8988T (cell line): ENCODE data around the gene HIPK2.
"Not testable (repeated sequence)": the region's sequence is repeated elsewhere in the genome, so short reads cannot be mapped to it uniquely, and the experiment has no call there.

Experiments used
- DNase-seq: peaks from one replicate; pipeline ENCODE4 v3.0.0; 2011

The HIPK2 gene

DNA sequence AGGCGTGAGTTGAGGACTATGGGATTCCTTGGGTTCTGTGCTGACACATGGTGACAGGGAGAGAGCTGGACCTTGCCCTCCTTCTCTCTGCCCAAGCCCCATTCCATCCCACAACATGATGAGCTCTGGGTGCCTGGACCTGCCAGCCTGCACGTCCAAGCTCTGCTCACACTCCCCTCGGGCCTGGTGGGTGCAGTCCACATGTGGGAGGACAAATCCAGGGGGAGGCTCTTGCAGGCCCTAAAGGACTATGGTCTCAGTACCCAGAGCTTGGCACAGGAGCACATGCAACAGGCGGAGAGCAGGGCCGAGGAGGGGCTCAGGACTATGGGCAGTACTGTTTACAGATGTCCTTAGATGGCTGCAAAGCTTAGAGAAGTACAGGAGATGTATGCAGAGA lies 162.9 kb downstream of the HIPK2 start:
- DNase-seq, result no peak

GRCh38 chr7:139613971-139614411 lies 163.8 kb downstream of the HIPK2 start:
- no peak for DNase-seq

DNA sequence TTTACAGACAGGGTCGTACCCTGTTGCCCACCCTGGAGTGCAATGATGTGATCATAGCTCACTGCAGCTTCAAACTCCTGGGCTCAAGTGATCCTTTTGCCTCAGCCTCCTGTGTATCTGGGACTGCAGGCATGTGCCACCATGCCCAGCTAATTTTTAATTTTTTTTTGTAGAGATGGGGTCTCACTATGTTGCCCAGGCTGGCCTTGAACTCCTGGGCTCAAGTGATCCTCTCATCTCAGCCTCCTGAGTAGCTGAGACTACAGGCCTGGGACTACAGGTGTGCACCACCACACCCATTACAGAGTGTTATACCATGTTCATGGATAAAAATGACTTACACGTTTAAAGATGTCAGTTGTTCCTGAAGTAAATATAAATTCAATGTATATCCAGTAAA lies 166.2 kb downstream of the HIPK2 start:
- DNase-seq, result not testable (repeated sequence)

DNA sequence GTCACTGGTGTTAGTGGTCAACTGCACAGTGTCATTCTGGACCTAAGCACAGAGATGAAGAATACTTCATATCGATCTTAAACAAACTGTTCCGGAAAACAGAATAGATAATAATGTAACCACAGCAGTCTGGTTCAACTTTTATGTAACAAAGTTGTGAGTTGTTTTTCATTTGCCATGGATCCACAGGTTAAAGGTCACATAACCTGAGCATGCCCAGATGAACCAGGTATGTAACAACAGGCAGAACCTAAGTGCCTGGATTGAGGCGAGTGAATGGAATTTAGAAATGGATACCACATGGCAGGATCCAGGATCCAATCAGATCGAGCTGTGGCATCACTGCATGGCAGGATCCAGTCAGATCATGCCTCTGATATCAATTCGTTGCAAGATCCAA lies 167.2 kb downstream of the HIPK2 start:
- DNase-seq, result no peak

DNA sequence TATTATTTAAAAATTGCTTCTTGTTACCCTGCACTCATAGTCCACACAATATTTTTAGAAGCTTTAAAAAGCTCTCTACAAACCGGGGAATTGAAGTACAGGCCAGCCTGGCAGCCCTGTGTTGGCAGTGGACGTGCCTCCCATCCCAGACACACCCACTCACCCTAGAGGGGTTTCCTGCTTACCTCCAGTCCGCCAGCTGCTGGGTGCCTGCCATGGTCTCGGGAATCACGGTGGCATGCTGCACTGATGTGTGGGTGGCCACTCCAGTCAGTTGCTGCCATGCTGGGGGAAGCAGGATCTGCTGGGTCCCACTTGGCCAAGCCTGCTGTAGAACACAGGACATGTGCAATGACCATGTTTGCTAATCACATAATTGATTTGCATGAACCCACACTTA lies 173.9 kb downstream of the HIPK2 start:
- no peak for DNase-seq

DNA sequence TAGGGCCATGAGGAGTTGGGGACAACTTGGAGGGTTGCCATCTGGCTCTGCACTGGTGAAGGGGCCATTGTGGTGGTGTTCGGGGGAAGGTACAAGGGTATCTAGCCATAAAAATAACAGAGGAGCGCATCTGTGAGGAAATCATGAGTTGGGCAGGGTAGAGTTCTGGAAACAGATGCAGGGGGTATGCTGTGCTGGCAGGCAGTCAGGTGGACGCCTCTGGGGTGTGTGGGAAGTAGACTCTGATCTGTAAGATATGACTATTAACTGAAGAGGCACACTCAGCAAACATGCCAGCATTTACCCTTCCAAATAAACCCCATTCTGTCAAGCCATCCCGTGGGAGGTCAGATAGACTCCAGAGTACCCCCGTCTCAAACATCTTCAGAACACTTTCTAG lies 174.5 kb downstream of the HIPK2 start:
- no peak for DNase-seq

DNA sequence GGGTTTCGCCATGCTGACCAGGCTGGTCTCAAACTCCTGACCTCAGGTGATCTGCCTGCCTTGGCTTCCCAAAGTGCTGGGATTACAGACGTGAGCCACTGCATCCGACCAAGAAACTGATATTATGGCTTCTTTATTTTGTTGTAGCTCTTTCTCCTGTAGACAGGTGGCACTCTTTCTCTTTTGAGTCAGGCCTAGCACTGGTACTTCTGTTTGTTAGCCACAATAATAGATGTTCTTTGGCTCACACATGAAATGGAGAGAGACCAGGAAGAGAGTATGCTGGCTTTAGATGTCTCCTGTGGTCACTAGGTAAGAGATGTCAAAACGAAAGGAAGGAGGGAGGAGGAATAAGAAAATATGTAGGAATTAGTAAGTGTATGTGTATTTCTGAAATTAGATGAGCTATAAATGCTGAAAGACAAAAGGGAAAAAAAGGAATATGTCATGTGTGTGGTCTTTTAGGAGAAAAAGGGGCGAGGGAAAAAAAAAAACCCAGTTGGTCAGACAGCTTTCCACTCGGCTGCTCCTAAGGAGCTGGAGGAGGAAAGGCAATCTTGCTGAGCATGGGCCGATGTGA lies 175.6 kb downstream of the HIPK2 start:
- no peak for DNase-seq

- DNase-seq, result no peak
These were observed 176.6 kb downstream of the HIPK2 start for GRCh38 chr7:139601176-139601575.

DNA sequence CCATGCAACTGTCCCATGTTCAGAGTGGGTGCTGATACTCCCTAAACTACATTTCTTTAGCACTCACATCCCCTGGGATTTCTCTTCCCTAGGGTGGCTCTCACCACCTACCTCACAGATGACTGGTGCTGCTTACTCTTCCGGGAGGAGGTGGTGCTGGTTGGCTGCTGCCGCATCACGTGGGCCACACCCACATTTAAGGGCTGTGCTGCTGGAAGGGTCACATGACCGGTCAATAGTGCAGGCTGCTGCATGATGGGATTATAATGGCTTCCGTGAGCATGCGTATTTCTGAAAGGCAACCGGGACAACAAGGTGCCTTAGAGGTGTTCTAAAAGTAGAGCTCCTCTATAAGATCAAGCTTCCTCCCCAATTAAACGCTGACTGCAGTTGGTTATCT lies 177.5 kb downstream of the HIPK2 start:
- DNase-seq, result no peak

- no peak for DNase-seq
These were observed 179.2 kb downstream of the HIPK2 start for GRCh38 chr7:139598642-139599041.

- no peak for DNase-seq
These were observed 180.8 kb downstream of the HIPK2 start for GRCh38 chr7:139597028-139597427.

DNA sequence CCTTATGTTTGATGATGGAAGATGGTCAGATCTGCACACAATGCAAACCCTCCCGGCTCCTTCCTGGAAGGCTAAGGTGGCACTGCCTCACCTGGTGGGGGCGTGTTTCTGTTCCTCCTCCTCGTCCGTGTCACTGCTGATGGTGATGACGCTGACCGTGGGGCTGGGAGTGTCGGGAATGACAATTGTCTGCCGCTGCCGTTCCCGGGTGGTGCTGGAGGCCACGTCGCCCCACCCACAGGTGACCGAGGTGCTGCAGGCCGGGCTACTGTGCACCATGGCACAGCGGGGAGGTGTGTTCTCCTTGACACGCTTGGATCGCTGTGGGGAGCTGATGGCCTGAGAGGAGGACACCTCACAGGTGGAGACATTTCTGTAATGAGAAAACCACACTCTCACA lies 181.2 kb downstream of the HIPK2 start:
- no peak for DNase-seq

DNA sequence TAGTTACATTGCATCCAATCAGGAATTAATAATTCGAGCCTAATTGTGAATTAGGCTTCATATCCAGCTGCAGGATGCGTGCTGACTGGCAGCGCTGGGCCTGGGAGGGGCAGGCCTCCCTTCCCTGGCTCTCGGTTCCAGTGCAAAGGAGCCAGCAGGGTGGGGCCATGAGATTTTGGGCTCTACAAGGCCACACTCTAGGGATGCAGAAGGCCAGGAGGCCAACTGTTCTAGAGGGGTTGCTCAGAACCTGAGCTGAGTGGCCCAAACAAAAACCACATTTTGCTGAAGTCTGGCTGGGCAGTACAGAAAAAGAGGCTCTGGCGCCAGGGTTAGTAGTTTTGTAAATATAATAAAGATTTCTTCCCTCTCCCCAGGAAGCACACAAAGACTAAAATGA lies 182.0 kb downstream of the HIPK2 start:
- DNase-seq, result no peak

DNA sequence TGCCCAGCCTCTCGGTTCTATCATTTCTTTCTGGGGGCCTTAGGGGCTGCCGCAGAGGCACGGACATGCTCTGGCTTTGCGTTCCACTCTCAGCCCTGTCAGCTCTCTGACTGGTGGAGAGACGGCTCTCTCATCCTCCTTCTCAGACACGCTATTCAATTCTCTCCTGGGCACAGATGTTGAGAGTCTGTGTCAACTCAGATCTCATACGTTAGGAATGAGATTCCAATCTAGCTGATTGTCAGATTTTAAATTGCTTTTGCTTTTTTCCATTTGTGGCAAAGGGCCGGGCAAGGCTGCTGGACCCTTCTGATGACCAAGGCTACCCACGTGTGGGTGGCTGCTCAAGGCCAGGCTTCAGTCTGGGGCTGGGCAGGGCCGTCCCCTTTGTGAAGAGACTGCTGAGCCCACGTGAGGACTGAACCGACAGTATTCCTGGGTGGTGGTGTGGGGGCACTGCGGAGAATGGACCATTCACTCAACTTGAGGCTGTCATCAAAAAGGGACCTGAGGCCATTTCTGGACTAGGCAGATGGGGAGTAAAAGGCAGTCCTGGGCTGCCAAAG lies 182.8 kb downstream of the HIPK2 start:
- DNase-seq, result no peak

GRCh38 chr7:139594090-139594489 lies 183.7 kb downstream of the HIPK2 start:
- no peak for DNase-seq

- no peak for DNase-seq
These were observed 184.9 kb downstream of the HIPK2 start for GRCh38 chr7:139592801-139593461.

- no peak for DNase-seq
These were observed 186.1 kb downstream of the HIPK2 start for GRCh38 chr7:139591550-139592195.

DNA sequence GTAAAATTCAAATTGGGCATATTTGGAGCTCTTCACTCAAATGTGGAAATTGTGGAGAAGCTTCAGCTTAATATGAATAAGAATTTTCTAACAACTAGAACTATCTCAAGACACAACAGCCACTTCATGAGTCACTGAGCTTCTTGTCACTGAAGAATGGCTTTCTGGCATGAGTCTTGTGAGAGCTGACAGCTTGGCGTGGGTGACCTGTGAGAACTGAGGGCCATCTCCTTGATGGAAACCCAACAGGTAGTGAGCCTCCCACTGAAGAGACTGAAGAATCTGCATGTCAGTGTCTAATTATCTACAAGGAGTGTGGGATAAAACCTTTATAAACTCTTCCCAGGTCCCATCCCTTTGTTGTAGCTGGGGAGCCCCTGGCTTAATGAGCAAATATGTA lies 188.3 kb downstream of the HIPK2 start:
- no peak for DNase-seq

- no peak for DNase-seq
These were observed 189.2 kb downstream of the HIPK2 start for GRCh38 chr7:139588632-139589031.

DNA sequence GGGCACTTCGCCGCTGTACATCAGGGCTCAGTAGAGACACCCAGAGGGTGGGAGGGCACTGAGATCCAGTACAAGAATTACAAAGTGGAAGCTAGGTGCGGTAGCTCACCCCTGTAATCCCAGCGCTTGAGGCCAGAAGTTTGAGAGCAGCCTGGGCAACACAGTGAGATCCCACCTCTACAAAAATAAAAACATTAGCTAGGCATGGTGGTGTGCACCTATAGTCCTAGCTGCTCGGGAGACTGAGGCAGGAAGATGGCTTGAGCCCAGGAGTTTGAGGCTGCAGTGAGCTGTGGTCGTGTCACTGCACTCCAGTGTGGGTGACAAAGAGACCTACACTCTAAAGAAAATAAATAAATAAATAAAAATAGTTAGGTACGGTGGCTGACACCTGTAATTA lies 190.3 kb downstream of the HIPK2 start:
- no peak for DNase-seq

- no peak for DNase-seq
These were observed 191.5 kb downstream of the HIPK2 start for GRCh38 chr7:139586286-139586685.

- no peak for DNase-seq
These were observed 192.8 kb downstream of the HIPK2 start for GRCh38 chr7:139585042-139585441.

DNA sequence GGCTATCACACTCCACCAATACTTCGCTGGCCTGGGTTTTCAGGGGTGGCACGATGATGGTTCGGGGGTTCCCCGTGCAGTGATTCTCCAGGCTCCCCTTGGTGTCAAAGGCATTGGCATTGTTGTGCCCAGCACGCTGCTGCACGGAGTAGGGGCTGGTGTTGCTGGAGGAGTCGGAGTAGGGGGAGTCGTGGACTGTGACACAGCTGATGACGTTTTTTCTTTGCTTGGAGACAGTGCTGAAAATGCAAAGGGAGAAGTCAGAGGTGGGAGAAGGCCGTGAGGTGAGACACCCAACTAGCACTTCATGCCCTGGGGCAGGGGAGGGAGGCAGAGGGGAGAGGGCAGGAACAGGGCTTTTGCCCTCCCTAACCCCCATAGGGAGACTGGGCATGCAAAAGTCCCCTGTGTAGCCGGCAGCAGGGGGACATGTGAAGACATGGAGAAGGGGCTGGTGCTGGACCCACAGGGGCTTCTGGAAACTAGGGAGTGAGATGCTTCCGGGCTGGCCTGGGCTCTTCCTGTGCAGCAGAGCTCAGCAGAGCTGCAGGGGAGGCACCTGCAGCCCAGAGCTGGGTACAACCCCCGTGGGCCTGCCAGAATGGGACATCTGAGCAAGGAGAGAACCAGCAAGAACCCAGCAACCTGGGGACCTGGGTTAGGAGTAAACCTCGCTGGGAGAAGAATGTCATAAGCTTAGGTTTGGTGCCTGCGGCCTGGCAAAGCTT lies 193.8 kb downstream of the HIPK2 start:
- no peak for DNase-seq
